Measurements from ENCODE around the gene UTY.

Gene UTY

DNA sequence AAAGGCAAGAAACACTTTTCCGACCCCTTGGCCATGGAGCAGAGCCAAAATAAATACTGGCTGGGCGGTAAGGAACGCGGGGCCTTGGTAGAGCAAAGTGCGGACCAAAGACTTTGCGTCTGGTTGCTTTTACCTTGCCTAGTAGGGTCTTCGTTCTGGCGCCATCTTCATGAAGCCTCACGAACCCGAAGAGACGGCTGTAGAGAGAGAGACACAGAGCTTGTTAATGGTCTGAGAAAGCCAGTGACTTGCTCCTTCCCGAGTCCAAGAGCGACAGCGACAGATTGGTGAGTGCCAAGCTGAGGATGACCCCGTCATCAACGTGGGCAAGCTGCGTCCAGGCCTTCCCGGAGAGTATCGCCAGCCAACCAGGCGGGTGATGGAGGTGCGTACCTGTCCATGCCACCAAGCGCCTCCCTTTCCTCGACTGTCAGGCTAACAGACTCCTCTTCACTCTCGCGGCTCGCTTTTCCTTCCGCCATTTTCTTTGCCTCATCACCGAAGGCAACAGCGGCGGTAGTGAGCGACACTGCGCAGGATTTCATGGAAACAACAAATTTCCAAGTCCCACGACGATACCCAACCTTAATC lies 617 bp downstream of the UTY start:
- Histone ChIP-seq H3K27ac (ENCODE audit: low read depth, low read length, poor library complexity, severe bottlenecking) (peak overlapping the region; percentile 93), H3F3A (ENCODE audit: insufficient read depth, low read length) (no peaks in the 10 kb centered on the region), H3K4me3 (ENCODE audit: low read depth, low read length, poor library complexity, severe bottlenecking) (peak overlapping the region; percentile 97), H3K4me2 (ENCODE audit: low read length) (peak overlapping the region; percentile 79), H3K9me3 (ENCODE audit: low read length) (no peaks in the 10 kb centered on the region), H3K9ac (ENCODE audit: low read length) (peak overlapping the region; percentile 99), H3K36me3 (ENCODE audit: insufficient read depth, low read length) (peaks cover 40% of the 10 kb centered on the region), H3K4me1 (ENCODE audit: insufficient read depth, low read length, severe bottlenecking) (peaks cover 22% of the 10 kb centered on the region), H3K79me2 (ENCODE audit: insufficient read depth, low read length) (peaks cover 47% of the 10 kb centered on the region), H2AFZ (ENCODE audit: low read length) (no peak overlapping the region), H4K20me1 (ENCODE audit: insufficient read depth, low read length) (no peaks in the 10 kb centered on the region), H3K27me3 (ENCODE audit: insufficient read depth, low read length) (no peaks in the 10 kb centered on the region), H3K9me2 (ENCODE audit: low read depth, low read length) (no peaks in the 10 kb centered on the region)
- TF ChIP-seq, protein P1, sequence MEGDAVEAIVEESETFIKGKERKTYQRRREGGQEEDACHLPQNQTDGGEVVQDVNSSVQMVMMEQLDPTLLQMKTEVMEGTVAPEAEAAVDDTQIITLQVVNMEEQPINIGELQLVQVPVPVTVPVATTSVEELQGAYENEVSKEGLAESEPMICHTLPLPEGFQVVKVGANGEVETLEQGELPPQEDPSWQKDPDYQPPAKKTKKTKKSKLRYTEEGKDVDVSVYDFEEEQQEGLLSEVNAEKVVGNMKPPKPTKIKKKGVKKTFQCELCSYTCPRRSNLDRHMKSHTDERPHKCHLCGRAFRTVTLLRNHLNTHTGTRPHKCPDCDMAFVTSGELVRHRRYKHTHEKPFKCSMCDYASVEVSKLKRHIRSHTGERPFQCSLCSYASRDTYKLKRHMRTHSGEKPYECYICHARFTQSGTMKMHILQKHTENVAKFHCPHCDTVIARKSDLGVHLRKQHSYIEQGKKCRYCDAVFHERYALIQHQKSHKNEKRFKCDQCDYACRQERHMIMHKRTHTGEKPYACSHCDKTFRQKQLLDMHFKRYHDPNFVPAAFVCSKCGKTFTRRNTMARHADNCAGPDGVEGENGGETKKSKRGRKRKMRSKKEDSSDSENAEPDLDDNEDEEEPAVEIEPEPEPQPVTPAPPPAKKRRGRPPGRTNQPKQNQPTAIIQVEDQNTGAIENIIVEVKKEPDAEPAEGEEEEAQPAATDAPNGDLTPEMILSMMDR (IDR thresholded peaks at IDR 0.05; ENCODE audit: low read length): no peak
- TF ChIP-seq EZH2 (IDR thresholded peaks at IDR 0.05; ENCODE audit: borderline replicate concordance, low read length): no peak

DNA sequence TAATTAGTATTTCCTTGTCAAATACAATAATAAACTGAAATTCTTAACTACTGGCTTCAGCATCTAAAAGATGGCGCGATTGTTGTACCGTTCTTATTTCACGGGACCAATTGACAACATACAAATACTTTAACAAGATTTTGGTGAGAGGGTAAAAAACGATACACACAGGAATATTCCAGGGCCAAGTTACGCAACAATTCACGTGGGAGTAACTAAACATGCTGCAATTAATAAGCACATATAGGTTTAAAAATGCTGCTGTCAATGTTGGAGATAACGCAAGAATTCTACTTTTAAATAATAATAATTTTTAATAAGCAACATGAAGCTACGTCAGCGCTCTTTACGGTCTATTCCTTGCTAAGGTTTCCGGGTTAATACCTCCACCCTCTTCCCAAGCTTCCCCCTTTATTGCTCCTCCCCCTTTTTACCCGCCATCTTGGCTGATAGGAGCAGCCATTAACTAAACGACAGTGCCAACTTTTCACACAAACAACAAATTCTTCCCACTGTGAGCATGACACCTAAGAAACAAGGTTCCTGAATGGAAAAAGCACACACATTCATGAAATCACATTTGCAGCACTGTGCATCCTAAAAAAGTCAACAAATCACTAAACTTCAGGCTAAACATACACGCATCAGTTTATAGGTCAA lies 1.6 kb downstream of the UTY start:
- H4K20me1 ChIP-seq (ENCODE audit: insufficient read depth, low read length): no peaks in the 10 kb centered on the region
- no peaks in the 10 kb centered on the region for H3K27me3 ChIP-seq (ENCODE audit: insufficient read depth, low read length)
- peak overlapping the region; percentile 97 for H3K4me3 ChIP-seq (ENCODE audit: low read depth, low read length, poor library complexity, severe bottlenecking)
- H3K79me2 ChIP-seq (ENCODE audit: insufficient read depth, low read length): peaks cover 52% of the 10 kb centered on the region
- no peaks in the 10 kb centered on the region for H3K9me2 ChIP-seq (ENCODE audit: low read depth, low read length)
- peaks cover 22% of the 10 kb centered on the region for H3K4me1 ChIP-seq (ENCODE audit: insufficient read depth, low read length, severe bottlenecking)
- peak overlapping the region; percentile 99 for H3K9ac ChIP-seq (ENCODE audit: low read length)
- peak overlapping the region; percentile 79 for H3K4me2 ChIP-seq (ENCODE audit: low read length)
- H3F3A ChIP-seq (ENCODE audit: insufficient read depth, low read length): no peaks in the 10 kb centered on the region
- no peak for TF ChIP-seq EZH2 (IDR thresholded peaks at IDR 0.05; ENCODE audit: borderline replicate concordance, low read length)
- TF ChIP-seq, protein P1 (IDR thresholded peaks at IDR 0.05; ENCODE audit: low read length): no peak
- no peak overlapping the region for H2AFZ ChIP-seq (ENCODE audit: low read length)
- no peaks in the 10 kb centered on the region for H3K9me3 ChIP-seq (ENCODE audit: low read length)
- peak overlapping the region; percentile 93 for H3K27ac ChIP-seq (ENCODE audit: low read depth, low read length, poor library complexity, severe bottlenecking)
- peaks cover 48% of the 10 kb centered on the region for H3K36me3 ChIP-seq (ENCODE audit: insufficient read depth, low read length)

DNA sequence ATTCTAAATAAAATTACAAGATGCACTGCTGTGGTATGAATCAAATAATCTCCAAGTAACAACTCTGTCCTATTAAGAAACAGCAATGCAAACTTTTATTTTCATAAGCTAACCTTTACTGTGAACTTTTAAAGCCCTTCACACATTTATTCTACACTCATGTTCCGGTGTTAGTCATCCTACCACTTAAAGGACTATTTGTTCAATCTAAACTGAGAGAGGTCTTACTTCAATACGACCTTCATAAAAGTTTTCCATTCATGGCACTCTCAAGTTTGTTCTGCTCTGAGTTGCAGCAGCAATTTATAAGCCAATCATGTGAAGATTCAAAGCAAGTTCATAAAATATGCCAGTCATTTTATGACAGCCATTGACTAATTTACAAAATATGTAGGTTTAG lies 4.8 kb downstream of the UTY start:
- no peak overlapping the region for H3K9ac ChIP-seq (ENCODE audit: low read length)
- H3K36me3 ChIP-seq (ENCODE audit: insufficient read depth, low read length): peaks cover 77% of the 10 kb centered on the region
- no peak overlapping the region for H3K4me2 ChIP-seq (ENCODE audit: low read length)
- peaks cover 76% of the 10 kb centered on the region for H3K79me2 ChIP-seq (ENCODE audit: insufficient read depth, low read length)
- no peaks in the 10 kb centered on the region for H3K9me2 ChIP-seq (ENCODE audit: low read depth, low read length)
- H4K20me1 ChIP-seq (ENCODE audit: insufficient read depth, low read length): no peaks in the 10 kb centered on the region
- H3K4me1 ChIP-seq (ENCODE audit: insufficient read depth, low read length, severe bottlenecking): peaks cover 17% of the 10 kb centered on the region
- H3K4me3 ChIP-seq (ENCODE audit: low read depth, low read length, poor library complexity, severe bottlenecking): no peak overlapping the region
- no peaks in the 10 kb centered on the region for H3F3A ChIP-seq (ENCODE audit: insufficient read depth, low read length)
- no peak overlapping the region for H3K27ac ChIP-seq (ENCODE audit: low read depth, low read length, poor library complexity, severe bottlenecking)
- no peaks in the 10 kb centered on the region for H3K9me3 ChIP-seq (ENCODE audit: low read length)
- H2AFZ ChIP-seq (ENCODE audit: low read length): no peak overlapping the region
- TF ChIP-seq EZH2 (IDR thresholded peaks at IDR 0.05; ENCODE audit: borderline replicate concordance, low read length): no peak
- TF ChIP-seq, protein P1 (IDR thresholded peaks at IDR 0.05; ENCODE audit: low read length): no peak
- no peaks in the 10 kb centered on the region for H3K27me3 ChIP-seq (ENCODE audit: insufficient read depth, low read length)
